ENCODE data around the gene ACOXL. TPM values are rescaled to one million over a fixed set of nuclear protein-coding genes. Genes with fewer than 3 reads are reported as not detected.

Gene ACOXL
- total and polyA plus RNA-seq, 2 of the 8 experiments (the other 6 are each of a cell fraction or from before 2014, with no cell fraction given), result 11.4 to 20.6 TPM

- TF ChIP-seq SIRT6 (IDR thresholded peaks at IDR 0.05; ENCODE audit: low read length), result no peak
Measured at GRCh38 chr2:111050701-111051376, 318.5 kb downstream of the ACOXL start (continued).
